ENCODE measurements around the gene SLC25A25. TPM values are rescaled to one million over a fixed set of nuclear protein-coding genes. Genes with fewer than 3 reads are reported as not detected.
"Not testable (repeated sequence)": the region's sequence is repeated elsewhere in the genome, so short reads cannot be mapped to it uniquely, and the experiment has no call there.

Gene SLC25A25
- total RNA-seq, 1 experiment from 2014 or later = 4.1 TPM

GRCh38 chr9:128111726-128112125 is 43.7 kb downstream of the SLC25A25 start:
- not testable (repeated sequence) for H4K20me1 ChIP-seq (ENCODE audit: insufficient read depth, low read depth, low read length); H3K79me2 ChIP-seq (ENCODE audit: low read length); H3K9me2 ChIP-seq (replicated peaks; ENCODE audit: insufficient read depth, low read length); H3K9me3 ChIP-seq (ENCODE audit: low read length); H3K4me1 ChIP-seq (ENCODE audit: low read length); H3K9ac ChIP-seq (ENCODE audit: low read length); DNase-seq; H3K4me2 ChIP-seq (ENCODE audit: low read depth, low read length, poor library complexity, severe bottlenecking); H3K4me3 ChIP-seq (ENCODE audit: low read length); H3K27me3 ChIP-seq (ENCODE audit: low read length); H3K27ac ChIP-seq (ENCODE audit: low read length); H2AFZ ChIP-seq (ENCODE audit: low read length)
- H3K36me3 ChIP-seq (ENCODE audit: insufficient read depth, low read length) = peaks cover 21% of the 10 kb centered on the region

DNA sequence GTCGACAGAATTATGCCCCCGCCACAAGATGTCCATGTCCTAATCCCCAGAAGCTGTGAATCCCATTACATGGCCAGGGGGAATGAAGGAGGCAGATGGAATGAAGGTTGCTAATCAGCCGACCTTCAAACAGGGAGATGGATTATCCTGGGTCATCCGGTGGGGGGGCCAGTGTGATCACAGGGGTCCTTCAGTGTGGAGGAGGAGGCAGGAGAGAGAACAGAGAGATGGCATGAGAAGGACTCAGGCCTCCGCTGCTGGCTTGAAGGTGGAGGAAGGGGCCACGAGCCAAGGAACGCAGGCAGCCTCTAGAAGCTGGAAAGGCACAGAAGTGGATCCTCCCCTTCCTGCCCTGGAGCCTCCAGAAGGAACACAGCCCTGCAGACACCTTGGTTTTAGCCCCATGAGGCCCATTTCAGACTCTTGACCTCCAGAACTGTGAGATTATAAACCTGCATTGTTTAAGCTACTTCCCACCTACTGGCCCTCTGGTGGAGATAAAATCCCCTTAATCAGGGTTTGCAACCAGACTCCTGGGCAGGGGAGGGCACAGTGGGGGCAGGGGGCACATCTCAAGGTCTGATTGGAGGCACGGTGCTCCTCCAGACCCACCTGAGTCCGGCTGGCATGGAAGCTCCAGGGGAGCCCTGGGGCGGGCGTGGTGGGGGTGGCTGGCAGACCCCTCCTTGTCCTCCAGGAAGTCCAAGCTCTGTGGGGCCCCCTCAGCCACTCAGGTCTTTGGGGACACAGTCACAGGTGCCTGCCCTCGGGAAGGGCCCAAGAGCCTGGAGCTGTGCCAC is 45.7 kb downstream of the SLC25A25 start:
- no peaks in the 10 kb centered on the region for H3K79me2 ChIP-seq (ENCODE audit: low read length)
- no peak overlapping the region for H3K9ac ChIP-seq (ENCODE audit: low read length)
- no peaks in the 10 kb centered on the region for H3K9me2 ChIP-seq (replicated peaks; ENCODE audit: insufficient read depth, low read length)
- H3K4me2 ChIP-seq (ENCODE audit: low read depth, low read length, poor library complexity, severe bottlenecking) = no peak overlapping the region
- H2AFZ ChIP-seq (ENCODE audit: low read length) = no peak overlapping the region
- no peaks in the 10 kb centered on the region for H3K9me3 ChIP-seq (ENCODE audit: low read length)
- no peaks in the 10 kb centered on the region for H4K20me1 ChIP-seq (ENCODE audit: insufficient read depth, low read depth, low read length)
- no peak overlapping the region for H3K4me3 ChIP-seq (ENCODE audit: low read length)
- peaks cover 17% of the 10 kb centered on the region for H3K36me3 ChIP-seq (ENCODE audit: insufficient read depth, low read length)
- H3K27ac ChIP-seq (ENCODE audit: low read length) = no peak overlapping the region
- H3K27me3 ChIP-seq (ENCODE audit: low read length) = no peaks in the 10 kb centered on the region
- DNase-seq = peak; percentile 44
- 0 out of 2 replicates have a peak, but pooled peaks cover 2% of the 10 kb centered on the region for H3K4me1 ChIP-seq (ENCODE audit: low read length)

- Histone ChIP-seq H3K4me1 (ENCODE audit: low read length) (0 out of 2 replicates have a peak, but pooled peaks cover 2% of the 10 kb centered on the region), H3K9me2 (replicated peaks; ENCODE audit: insufficient read depth, low read length) (no peaks in the 10 kb centered on the region), H4K20me1 (ENCODE audit: insufficient read depth, low read depth, low read length) (no peaks in the 10 kb centered on the region), H2AFZ (ENCODE audit: low read length) (no peak overlapping the region), H3K27me3 (ENCODE audit: low read length) (no peaks in the 10 kb centered on the region), H3K79me2 (ENCODE audit: low read length) (no peaks in the 10 kb centered on the region), H3K4me2 (ENCODE audit: low read depth, low read length, poor library complexity, severe bottlenecking) (no peak overlapping the region), H3K4me3 (ENCODE audit: low read length) (no peak overlapping the region), H3K27ac (ENCODE audit: low read length) (no peak overlapping the region), H3K36me3 (ENCODE audit: insufficient read depth, low read length) (peaks cover 13% of the 10 kb centered on the region), H3K9ac (ENCODE audit: low read length) (no peak overlapping the region), H3K9me3 (ENCODE audit: low read length) (no peaks in the 10 kb centered on the region)
- DNase-seq = peak; percentile 38
Measured at GRCh38 chr9:128114326-128115186, 46.5 kb downstream of the SLC25A25 start.

DNA sequence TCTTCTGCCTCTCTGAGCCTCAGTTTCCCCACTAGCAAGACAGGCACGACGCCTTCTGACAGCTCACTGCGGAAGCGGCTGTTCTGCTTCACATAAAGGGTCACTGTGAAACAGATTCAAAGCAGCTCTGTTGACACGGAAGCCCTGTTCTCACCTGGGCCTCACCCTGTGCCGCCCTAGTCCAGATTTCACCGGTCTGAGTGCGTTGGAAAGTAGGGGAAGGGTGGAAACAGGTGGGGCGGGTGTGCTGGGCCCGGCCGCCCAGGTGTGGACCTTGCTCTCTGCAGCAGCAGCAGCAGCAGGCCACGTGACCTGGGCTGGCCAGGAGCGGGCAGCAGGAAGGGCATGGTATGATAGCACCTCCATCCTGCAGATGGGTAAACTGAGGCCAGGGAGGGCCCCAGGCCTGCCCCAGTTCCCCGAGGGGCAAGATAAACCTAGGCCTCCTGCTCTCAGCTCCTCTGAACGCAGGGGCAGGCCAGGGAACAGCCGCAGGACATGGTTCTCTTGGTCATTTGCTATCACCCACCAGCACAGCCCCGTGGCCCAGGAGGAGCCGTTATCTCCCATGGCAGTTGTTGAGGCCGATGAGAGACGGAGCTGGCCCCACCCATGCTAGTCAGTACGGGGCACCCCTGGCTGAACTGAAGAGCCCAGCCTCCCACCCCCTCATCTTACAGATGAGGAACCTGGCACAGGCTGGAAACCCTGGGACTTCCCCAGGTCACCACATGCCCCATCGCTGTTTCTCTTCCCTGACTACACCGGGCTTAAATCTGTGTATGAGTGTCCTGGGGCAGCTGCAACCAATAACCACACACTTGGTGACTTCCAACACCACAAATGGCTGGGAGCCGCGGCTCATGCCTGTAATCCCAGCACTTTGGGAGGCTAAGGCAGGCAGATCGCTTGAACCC is 47.4 kb downstream of the SLC25A25 start:
- Histone ChIP-seq H3K27ac (ENCODE audit: low read length) (no peak overlapping the region), H3K79me2 (ENCODE audit: low read length) (no peaks in the 10 kb centered on the region), H3K4me3 (ENCODE audit: low read length) (no peak overlapping the region), H3K9ac (ENCODE audit: low read length) (no peak overlapping the region), H4K20me1 (ENCODE audit: insufficient read depth, low read depth, low read length) (no peaks in the 10 kb centered on the region), H3K4me1 (ENCODE audit: low read length) (0 out of 2 replicates have a peak, but pooled peaks cover 2% of the 10 kb centered on the region), H3K27me3 (ENCODE audit: low read length) (no peaks in the 10 kb centered on the region), H2AFZ (ENCODE audit: low read length) (no peak overlapping the region), H3K9me2 (replicated peaks; ENCODE audit: insufficient read depth, low read length) (no peaks in the 10 kb centered on the region), H3K9me3 (ENCODE audit: low read length) (no peaks in the 10 kb centered on the region), H3K4me2 (ENCODE audit: low read depth, low read length, poor library complexity, severe bottlenecking) (no peak overlapping the region), H3K36me3 (ENCODE audit: insufficient read depth, low read length) (peaks cover 13% of the 10 kb centered on the region)
- no peak for DNase-seq

DNA sequence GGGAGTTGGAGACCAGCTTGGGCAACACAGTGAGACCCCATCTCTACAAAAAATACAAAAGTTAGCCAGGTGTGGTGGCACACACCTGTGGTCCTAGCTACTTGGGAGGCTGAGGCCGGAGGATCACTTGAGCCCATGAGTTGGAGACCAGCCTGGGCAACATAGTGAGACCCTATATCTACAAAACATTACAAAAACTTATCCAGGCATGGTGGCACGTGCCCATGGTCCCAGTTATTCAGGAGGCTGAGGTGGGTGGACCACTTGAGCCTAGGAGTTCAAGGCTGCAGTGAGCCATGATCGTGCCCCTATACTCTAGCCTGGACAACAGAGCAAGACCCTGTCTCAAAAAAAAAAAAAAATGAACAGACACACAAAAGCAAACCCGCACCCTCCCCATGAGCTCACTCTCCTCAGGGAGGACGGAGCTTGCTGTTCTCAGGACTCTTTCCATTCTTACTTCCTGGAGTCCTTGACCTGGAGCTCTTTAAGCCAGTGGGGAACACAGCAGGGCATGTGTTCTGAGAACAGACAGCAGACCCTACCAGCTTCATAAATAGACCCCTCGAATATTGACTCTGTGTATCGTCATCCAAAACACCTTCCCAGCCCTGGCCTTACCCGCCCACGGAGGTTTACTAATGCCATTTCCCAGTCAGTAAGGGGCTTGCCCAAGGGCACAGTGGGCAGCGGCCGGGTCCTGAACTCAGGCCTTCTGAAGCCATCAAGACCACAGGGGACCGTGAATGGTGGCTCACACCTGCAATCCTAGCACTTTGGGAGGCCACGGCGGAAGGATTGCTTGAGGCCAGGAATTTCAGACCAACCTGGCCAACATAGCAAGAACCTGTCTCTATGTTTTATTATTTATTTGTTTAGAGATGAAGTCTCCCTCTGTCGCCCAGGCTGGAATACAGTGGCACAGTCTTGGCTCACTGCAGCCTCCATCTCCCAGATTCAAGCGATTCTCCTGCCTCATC is 48.4 kb downstream of the SLC25A25 start:
- Histone ChIP-seq H3K9ac (ENCODE audit: low read length) (no peak overlapping the region), H3K27ac (ENCODE audit: low read length) (no peak overlapping the region), H3K9me3 (ENCODE audit: low read length) (no peaks in the 10 kb centered on the region), H3K79me2 (ENCODE audit: low read length) (no peaks in the 10 kb centered on the region), H3K27me3 (ENCODE audit: low read length) (no peaks in the 10 kb centered on the region), H3K4me2 (ENCODE audit: low read depth, low read length, poor library complexity, severe bottlenecking) (no peak overlapping the region), H2AFZ (ENCODE audit: low read length) (no peak overlapping the region), H3K9me2 (replicated peaks; ENCODE audit: insufficient read depth, low read length) (no peaks in the 10 kb centered on the region), H3K36me3 (ENCODE audit: insufficient read depth, low read length) (peaks cover 13% of the 10 kb centered on the region), H3K4me3 (ENCODE audit: low read length) (no peak overlapping the region), H3K4me1 (ENCODE audit: low read length) (0 out of 2 replicates have a peak, but pooled peaks cover 2% of the 10 kb centered on the region), H4K20me1 (ENCODE audit: insufficient read depth, low read depth, low read length) (no peaks in the 10 kb centered on the region)
- no peak for DNase-seq

- Histone ChIP-seq H3K36me3 (ENCODE audit: insufficient read depth, low read length) (peaks cover 13% of the 10 kb centered on the region), H3K4me2 (ENCODE audit: low read depth, low read length, poor library complexity, severe bottlenecking) (no peak overlapping the region), H3K4me1 (ENCODE audit: low read length) (0 out of 2 replicates have a peak, but pooled peaks cover 2% of the 10 kb centered on the region), H3K27me3 (ENCODE audit: low read length) (no peaks in the 10 kb centered on the region), H2AFZ (ENCODE audit: low read length) (no peak overlapping the region), H3K79me2 (ENCODE audit: low read length) (no peaks in the 10 kb centered on the region), H3K27ac (ENCODE audit: low read length) (no peak overlapping the region), H3K9me3 (ENCODE audit: low read length) (no peaks in the 10 kb centered on the region), H3K9me2 (replicated peaks; ENCODE audit: insufficient read depth, low read length) (no peaks in the 10 kb centered on the region), H3K9ac (ENCODE audit: low read length) (no peak overlapping the region), H4K20me1 (ENCODE audit: insufficient read depth, low read depth, low read length) (no peaks in the 10 kb centered on the region), H3K4me3 (ENCODE audit: low read length) (no peak overlapping the region)
- peak; percentile 98 for DNase-seq
Measured at GRCh38 chr9:128117613-128118471, 49.8 kb downstream of the SLC25A25 start.
